Activated CD4-positive, alpha-beta T cell treated with anti-CD3 and anti-CD28 coated beads, Interleukin-2, amount 50 U/mL, for 4 hours (primary cell): ENCODE data around the gene UCK2.

Experiments
- DNase-seq, 2 experiments: peaks; one replicate each; pipeline ENCODE4 v3.0.0-alpha.2; 2020

The UCK2 gene

DNA sequence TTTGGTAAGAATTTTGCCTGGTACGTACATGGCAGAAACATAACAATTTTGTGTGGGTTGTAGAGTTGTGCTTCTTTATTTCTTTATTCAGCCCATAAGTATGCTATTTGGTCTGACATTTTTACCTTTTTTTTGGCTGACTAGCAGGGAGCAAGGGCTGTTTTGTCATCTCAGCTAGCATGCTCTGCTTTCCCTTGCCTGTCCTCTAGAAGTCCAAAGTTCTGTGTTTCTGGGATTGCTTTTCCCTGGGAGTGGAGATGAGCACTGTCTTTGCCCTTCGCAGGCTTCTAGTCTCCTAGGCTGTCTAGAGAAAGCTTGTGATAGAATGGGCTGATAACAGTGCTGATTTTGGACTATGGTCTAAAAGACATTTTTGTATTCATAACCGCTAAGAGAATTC lies 7.5 kb downstream of the UCK2 start:
- no peak for DNase-seq

DNA sequence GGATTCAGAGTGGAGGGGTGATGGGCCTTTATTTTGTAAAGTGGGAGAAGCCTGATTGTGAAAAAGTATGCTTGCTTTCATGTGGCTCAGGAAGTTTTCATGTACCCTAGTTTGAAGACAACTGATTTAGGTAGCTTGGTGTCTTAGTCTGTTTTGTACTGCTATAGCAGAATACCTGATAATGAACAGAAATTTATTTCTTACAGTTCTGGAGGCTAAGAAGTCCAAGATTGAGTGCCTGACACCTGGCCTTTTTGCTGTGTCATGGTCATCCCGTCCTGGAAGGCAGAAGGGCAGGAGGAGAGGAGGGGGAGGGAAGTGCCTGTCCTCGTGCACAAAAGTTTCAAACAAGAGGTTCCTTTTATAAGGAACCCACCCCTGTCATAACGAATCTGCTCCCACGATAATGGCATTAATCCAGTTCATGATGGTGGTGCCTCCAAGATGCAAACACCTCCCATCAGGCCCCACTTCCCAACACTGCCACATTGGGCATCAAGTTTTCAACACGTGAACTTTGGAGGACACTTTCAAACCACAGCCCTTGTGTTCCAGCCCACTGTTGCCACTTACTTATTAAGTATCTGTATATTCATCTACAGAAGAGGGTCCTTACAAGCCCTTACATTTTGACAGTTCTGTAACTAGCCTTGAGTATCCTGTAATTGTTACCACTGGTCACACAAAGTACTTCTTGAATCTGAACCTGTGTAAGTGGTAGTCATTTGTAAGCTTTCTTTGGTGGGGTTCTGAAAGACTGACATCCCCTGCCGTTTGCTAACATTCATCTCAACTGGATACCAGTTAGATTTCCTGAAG lies 9.5 kb downstream of the UCK2 start:
- no peak for DNase-seq

DNA sequence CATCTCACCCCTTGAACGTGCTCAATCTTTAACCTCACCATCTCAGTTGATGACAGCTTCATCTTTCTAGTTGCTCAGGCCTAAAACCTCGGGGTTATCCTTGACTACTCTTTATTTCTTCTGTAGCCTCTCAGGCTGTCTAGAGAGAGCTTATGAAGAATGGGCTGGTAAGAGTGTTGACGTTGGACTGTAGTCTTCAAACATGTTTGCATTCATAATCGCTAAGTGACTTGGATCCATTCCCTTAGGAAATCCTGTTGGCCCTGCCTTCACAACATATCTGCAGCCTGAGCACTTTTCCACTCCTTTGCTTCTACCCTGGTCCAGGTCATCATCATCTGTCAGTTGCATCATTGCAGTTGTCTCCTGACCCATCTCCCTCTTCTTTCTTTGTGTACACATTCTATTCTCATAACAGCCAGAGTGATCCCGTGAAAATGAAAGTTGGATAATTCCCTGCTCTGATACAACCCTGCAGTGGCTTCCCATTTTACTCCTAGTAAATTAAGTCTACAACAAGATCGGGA lies 10.5 kb downstream of the UCK2 start:
- no peak for DNase-seq

DNA sequence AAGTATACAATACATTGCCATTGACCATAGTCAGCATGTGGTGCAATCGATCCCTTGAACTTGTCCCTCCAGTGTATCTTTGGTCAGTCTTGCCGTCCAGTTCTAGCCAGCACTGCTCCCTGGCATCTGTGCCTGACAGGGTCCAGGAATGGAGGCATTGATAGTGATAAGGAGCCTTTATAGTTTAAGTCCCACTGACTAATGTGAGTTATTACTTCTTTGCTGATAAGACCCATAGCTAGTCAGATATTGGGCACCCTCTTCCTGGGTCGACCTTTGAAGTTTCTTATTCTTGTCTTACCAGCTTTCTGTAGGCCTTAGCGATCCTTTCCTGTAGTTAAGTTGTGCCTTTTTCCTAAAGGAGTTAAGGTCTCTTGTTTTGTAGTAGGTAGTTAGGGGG lies 13.0 kb downstream of the UCK2 start:
- DNase-seq, result no peak

DNA sequence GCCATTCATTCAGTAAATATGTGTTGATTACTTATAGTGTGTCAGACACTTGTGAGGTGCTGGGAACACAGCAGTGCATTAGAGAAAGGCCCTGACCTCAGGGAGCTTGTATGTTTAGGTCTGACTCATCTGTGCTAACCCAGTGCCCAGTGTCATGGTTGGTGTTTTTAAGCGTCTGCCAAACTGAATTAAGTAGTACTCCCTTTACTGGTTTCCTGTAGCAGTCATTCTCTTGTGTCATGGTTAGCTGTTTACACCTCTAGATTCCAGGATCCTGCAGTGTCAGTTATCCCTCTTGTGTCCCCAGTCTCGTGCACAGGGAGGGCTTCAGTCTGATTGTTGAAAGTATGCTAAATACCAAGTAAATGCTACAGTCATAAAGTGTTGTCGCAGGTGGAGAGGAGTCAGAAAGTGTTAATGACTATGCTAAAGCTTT lies 14.2 kb downstream of the UCK2 start:
- DNase-seq, result no peak

DNA sequence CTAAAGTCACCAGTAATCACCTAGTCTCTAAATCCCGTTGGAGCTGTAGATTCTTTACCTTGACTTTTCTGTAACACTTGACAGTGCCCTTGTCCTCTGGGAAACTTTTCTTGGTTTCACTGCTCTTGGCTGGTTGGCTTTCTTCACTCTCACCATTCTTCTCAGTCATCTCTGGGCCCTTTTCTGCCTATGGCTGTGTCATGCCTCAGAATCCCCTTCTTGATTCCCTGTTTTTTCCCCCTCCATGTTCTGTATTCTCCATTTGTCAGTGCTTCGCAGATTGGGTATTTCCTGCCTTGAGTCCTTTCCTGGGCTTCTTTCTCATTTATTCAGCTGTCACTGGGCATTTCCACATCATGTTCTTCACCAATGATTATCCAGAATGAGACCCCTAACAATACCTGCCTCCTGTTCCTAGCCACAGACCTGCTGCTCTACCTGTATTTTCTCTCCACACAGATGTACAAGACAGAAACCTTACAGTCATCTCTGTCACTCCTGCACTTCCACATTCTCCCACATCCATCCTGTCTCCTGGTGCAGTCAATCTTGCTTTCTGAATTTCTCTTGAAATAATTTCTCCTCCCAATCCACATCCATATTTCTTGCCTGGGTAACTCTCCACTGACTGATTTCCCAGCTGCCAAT lies 14.7 kb downstream of the UCK2 start:
- DNase-seq, result no peak

DNA sequence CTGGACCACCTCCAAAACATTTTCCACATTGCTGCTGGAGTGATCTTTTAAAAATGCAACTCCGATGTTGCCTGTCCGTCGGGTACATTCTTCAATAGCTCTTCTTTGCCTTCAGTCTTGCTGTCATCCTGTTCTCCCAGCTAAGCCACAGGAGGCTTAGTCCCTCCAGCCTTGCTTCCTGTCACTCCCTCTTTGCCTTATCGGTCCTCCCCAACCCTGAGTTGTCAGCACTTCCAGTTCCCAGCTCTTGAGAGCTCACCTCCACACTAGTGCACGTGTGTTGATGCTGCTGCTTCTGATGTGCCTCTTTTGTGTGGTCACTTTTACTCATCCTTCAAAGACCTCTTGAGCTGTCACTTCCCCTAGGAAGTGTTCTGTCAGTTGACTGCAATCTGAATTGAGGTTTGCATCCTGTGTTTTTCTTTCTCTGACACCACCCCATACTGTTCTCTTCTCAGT lies 15.3 kb downstream of the UCK2 start:
- DNase-seq, result no peak

DNA sequence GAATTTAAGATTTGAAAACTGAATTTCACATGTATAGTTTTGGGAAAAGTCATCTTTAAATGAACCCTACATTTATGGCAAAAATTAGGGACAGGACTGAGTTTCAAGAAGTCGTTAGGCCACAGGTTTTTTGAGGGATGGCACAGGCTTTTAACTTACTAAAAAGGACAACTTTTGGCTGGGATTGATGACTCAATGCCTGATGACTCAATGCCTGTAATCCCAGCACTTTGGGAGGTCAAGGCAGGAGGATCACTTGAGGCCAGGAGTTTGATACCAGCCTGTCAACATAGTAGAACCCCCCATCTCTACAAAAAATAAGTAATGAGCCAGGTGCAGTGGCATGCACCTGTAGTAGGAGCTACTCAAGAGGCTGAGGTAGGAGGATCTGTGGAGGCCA lies 15.9 kb downstream of the UCK2 start:
- no peak for DNase-seq

DNA sequence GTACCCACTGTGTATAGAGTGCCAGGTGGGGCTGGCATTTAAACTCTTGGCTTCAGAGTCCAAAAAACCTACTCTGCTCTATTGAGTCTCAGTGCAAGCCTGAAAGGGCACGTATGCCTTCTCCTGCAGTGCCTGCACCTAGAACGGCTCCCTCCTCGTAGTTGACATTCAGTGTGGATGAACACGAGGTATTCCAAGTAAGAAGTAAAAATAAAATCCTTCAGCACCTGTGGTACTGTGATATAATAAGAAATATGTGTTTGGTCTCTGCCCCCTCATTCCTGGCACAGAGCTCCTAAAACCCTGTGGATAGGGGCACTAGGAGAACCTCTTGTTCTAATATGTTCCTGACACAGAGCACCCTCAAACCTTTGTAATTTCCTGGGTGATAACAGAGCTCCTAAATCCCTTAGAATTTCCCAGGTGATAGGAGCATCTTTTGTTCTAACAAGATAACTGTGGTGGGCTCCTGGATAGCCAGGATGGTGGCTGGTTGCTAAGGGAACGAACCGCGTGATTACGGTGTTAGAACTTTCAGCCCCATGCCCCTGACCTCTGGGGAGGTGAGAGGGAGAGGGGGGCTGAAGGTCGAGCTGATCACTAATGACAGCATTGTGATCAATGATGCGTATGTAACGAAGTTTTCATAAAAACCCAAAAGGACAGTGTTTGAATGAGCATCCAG lies 16.8 kb downstream of the UCK2 start:
- no peak for DNase-seq

DNA sequence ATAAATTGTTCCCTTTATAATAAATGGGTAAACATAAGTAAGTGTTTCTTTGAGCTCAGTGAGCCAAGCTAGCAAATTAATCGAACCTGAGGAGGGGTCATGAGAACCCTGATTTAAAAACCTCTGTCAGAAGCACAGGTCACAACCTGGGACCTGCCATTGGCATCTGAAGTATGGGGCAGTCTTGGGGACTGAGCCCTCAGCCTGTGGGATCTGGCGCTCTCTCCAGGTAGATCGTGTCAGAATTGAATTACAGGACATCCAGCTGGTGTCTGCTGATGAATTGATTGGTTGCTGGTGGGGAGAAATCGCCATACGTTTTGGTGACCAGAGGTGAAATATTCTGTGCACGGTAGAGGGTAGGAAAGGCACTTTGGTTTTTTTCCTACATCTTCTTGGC lies 17.5 kb downstream of the UCK2 start:
- no peak for DNase-seq

DNA sequence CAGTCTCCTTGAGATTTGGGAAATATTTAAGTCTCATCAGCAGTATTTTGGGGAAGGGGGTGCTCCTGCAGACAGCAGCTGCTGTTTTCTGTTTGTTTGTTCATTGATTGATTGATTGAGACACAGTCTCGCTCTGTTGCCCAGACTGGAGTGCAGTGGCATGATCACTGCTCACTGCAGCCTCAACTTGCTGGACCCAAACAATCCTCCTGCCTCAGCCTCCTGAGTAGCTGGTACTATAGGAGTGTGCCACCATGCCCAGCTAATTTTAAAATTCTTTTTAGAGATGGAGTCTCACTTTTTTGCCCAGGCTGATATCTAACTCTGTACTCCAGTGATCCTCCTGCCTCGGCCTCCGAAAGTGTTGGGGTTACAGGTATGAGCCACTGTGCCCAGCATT lies 18.2 kb downstream of the UCK2 start:
- DNase-seq, result no peak

DNA sequence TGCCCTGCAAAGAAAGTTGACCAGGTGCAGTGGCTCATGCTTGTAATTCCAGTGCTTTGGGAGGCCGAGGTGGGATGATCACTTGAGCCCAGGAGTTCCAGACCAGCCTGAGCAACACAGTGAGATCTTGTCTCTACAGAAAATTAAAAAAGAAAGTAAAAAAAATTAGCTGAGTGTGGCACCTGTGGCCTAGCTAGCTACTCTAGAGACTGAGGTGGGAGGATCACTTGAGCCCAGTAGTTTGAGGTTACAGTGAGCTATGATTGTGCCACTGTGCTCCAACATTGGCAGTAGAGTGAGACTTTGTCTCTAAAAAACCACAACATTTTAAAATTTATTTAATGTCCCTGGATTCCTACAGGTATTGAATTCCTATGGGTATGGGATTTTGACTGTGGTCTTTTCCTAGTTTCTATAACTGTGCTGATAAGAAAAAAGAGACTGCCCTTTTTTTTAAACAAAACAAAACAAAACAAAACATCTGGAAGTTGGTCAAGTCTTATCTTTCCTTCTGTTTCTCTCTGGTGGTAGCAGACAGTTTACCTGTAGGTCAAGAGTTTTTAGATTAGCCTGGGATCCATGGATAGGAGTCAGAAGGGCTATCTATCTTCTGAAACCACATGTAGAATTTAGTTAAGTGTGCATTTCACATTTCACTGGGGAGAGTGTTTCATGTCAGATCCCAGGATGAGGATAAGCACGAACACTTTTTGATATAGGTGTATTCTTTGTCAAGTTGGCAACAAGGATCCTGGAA lies 18.8 kb downstream of the UCK2 start:
- DNase-seq, result no peak

DNA sequence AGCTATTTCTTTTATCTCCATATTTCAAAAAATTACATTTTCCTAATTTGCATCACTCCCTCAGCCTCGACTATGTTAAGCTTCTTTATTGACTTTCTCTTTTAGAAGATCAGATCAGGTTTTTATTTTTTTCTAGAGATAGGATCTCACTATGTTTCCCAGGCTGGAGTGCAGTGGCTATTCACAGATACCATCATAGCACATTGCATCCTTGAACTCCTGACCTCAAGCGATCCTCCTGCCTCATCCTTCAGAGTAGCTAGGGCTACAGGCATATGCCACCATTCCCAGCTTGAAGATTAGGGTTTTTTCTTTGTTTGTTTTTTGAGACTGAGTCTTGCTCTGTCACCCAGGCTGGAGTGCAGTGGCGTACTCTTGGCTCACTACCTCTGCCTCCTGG lies 20.1 kb downstream of the UCK2 start:
- no peak for DNase-seq

DNA sequence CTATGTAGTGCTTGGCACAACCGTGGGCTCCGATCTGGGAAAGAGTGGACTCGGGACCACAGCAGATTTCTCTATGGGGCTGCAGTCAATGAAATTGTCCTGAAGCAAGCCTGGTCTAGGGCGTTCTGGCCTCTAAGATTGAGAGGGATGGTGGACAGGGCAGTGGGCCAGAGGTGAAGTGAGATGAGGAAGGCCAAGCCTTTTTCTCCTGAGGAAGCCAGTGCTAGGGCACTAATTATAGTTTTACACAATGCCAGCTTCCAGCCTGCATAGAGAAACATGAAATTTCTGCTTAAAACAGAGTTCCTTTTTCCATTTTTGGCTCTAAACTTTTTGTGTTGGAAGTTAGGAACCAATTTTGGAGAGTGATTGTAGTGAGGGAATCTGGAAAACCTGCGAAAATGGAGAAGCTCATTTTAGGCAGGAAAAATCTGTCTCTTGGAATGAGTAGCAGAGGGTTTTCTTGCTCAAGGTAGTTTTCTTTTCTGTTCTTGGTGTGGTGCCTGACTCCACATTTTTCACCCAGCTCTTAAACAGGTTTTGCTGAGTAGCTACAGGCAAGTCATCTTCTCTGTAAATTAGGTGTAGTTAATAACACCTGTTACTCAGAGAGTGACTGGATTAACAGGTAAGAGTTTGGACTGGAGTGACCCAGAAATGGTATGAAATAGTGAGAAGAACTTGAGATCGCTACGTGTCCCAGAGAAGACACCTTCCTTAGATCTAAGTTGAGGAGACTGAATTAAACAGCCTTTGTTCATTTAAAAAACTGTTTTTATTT lies 22.1 kb downstream of the UCK2 start:
- DNase-seq, result no peak

DNA sequence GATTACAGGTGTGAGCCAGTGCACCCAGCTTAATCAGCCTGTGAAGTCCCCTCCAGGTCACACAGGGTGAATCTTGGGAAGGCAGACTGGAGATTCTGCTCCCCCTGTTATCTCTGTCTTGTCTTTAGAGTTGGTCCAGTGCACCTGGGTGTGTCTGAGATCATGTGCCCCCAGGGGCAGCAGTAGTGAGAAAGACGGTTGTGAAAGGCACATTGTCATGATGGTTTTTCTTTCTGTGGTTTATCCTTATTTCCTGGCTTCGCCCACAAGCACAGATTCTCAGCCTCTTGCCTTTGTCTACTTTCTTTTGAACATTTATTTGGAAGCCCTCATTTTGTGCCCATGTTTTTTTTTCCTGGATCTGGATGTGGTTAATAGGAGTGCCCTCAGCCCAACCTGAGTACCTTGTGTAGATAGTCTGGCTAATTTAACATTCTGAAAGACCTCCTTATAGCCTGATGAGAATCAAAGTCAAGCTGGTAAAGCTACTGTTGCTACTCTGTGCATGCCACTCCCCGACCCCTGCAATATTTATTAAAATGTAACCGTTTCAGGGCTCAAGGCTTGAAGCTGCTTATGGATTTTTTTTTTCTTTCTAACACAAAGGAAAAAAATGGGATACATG lies 23.7 kb downstream of the UCK2 start:
- DNase-seq, result no peak

DNA sequence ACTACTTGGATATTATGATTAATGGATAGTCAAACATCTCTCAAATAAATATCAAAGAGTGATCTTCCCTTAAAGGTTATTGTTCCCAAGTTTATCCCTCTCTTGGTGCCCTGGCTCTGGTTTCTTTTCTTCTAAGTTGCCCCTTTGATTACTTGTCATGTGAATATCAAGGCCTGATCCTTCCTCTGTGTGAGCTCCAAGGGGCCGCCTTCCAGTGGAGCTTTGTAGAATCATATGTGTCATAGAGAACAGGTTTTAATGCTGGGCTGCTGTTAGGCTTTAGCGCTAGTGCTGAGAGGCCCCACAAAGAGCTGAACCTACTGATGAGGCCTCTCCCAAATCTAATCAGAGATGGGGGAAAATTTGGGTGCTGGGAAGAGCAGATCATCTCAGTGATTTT lies 25.5 kb downstream of the UCK2 start:
- no peak for DNase-seq

DNA sequence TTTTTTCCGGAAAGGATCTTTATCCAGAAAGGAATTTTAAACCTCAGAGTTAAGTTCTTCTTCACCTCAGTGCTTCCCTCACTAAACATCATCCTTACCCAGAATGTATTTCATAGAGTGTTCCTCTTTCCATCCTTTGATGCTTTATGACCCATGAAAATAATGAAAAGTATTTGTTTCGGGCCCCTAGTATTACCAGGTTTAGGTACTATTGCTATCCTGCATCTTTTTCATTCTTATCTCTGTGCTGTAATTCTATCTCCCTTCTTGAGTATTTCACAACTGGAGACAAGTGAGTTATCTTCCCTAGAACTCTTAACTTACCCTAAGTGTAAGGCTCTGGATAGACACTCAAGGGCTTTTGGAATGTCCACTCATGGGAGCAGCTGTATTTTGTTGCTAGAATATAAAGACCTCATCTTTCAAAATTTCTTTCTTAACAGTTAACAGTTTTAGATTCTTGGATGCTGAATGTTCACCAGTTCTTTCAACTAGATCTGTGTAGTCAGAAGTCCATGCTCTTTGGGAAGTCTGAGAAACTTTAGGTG lies 26.2 kb downstream of the UCK2 start:
- no peak for DNase-seq

DNA sequence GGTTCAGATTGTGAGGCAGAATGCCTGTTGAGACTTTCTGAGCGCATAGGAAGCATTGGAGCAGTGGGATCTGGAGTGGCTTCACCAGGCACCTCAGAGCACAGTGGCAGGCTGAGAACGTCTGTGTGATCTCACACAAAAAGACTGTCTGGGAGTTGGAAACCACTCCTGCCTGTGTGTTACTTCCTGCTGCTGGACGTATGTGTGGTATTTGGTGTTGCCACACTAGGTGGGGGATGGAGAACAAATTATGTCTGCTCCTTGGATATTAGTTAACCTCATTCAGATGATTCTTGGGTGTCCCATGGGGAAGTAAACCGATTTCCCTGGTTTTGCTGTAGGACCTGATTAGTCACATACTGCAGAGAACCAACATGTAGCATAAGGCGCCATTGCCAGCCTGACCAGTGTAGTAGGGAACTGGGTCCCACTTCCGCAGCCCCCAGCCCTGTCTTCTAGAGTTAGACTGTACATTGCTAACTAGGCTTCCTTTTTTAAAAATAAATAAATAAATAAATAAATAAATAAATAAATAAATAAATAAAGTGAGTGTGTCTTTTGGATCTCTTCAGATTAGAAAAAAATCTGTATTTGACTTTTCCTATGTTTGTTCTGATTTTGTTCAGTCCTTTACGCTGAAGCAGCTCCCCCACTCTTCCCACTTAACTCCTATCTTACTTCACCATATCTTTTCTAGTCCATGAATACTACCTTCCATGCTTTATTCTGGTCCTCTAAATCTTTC lies 26.9 kb downstream of the UCK2 start:
- DNase-seq, result no peak

DNA sequence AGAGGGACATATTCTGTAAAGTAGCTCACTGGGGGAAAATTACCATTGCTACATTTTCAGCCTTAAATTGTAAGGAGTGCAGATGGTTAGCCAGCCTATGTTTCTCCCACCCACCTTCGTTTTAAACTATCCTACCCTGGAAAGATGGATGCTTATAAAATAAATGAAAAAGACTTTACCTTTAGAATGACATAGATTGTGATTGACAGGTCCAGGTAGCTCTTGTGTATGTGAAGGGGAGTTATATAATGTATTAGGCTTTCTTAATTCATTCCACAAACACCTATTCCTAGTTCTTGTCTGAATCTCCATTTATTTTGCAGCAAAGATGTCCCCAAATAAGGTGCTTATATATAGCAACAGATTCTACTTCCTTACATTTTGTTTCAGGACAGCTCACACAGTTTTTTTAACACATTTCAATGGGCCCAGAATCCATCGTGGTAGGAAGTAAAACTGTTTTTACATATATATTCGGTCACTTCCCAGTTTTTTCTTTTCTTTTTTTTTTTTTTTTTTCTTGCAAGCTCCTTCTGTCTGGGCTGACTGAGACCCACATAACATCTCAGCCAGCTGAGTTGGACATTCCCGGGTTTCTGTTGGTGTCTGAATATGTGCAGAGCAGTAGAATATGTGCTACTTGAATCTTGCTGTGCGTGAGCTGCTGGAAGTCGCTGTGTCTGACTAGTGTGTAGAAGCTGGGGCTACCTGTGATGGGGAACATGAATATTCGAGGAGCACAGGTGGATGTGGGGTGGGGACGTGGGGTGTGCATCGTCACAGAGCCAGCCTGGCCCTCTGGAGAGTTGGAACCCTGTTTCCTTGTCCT lies 27.8 kb downstream of the UCK2 start:
- no peak for DNase-seq

DNA sequence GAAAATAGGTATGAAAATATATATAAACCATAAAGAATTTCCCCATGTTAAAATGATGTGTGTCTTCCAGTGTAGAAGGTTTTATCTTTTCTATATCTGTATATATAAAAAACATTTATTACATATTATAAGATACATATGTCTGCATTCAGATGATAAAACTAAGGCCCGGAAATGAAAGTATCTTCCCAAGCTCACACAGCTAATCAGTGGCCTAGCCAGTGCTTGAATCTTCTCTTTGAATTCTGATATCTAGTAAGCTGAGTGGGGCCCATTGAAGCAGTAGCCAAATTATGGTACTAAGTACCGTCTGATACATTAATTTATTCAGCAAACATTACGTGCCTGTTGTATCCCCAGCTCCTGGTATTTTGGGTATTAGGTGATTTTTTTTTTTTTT lies 28.6 kb downstream of the UCK2 start:
- DNase-seq, result no peak
